Limb (tissue), 2 donors: ENCODE measurements around the gene MRPL49.

Experiments
- DNase-seq, 2 donors: peaks; one replicate each; pipeline ENCODE4 v3.0.0-alpha.2; 2016; ENCODE audit errors: extremely low spot score in 2 of 2

The MRPL49 gene

DNA sequence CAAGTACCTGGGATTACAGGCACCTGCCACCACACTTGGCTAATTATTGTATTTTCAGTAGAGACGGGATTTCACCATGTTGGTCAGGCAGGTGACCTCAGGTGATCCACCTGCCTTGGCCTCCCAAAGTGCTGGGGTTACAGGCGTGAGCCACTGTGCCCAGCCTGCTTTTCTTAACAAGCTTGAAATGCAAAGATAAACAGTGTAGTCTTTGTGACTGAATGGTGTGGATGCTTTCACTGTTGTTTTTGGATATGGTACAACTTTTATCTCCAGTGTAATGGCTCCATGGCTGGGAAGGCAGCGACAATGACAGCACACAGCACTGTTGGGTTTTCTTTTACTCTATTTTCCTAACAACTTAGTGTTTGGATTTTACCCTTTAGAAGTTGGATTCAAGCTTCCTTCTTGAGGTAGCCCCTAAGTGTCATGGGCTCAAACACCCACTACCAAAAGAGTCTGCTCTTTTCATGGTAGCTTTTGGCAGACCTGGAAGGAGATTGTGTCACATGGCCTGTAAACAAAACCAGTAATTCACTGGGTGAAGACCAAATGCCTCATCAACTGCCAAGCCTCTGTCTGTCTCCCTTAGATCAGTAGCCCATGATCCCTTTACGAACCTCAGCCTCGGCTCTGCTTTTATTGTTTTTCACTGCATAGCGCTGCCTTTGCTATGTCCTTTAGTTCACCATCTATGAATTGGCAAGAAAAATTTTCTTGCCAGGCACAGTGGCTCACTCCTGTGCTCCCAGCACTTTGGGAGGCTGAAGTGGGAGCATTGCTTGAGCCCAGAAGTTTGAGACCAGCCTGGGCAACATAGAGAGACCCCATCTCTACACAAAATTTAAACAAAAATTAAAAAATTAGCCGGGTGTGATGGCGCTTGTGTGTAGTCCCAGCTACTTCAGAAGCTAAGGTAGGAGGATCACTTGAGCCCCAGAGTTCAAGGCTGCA lies 19.7 kb upstream of the MRPL49 start:
- DNase-seq: no peak

DNA sequence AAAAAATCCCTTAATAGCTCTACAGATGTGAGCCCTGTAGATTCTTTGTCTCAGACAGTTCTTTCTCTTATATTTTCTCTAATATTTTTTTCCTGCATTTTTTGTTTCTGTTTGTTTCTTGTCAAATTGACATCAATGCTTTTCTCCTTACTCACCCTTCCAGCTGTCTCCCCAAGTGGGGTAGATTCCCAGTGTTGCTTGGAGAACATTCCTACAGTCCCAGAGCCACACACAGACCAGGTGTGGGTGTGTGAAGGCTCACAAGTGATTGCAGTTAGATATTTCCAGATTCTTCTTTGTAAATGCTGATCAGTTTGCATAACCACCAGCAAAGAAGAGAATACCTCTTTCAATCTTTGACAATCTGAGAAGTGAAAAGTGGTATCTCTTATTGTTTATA lies 18.6 kb upstream of the MRPL49 start:
- no peak for DNase-seq

DNA sequence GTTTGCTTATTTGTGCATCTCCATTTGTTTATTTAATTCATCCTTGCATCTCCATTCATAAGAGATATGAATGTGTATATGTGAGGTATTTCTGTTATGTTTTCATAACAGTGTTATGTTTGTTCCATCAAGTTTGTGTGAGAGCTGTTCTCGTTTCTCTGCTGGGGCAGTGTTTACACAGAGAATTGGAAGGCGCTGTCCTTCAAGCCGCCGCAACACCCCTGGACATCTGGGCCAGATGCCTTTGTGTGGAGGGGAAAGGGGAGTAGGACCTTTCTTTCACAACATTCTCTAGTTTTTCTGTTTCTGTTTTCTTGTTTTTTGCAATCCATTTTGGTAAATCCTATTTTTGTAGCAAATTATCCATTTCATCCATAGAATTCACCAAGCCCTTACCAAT lies 17.5 kb upstream of the MRPL49 start:
- no peak for DNase-seq

DNA sequence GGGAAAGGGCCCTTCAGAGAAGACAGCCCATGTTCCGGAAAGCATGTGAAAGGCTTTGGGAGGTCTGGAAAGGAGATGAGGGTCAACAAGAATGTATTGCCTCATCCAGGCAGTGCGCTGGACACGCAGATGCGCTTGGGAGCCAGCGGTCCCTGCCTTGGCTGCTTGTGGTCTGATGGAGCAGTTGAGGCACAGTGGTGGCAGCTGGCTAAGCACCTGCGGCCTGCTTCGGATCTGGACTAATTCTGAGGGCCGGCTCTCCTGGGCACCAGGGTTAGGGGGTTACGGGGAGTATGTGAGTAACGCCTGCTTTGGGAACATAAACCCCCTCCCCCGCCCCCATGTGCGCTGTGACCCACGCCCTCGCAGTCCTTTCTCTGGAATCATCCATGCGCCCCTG lies 15.0 kb upstream of the MRPL49 start:
- no peak for DNase-seq

DNA sequence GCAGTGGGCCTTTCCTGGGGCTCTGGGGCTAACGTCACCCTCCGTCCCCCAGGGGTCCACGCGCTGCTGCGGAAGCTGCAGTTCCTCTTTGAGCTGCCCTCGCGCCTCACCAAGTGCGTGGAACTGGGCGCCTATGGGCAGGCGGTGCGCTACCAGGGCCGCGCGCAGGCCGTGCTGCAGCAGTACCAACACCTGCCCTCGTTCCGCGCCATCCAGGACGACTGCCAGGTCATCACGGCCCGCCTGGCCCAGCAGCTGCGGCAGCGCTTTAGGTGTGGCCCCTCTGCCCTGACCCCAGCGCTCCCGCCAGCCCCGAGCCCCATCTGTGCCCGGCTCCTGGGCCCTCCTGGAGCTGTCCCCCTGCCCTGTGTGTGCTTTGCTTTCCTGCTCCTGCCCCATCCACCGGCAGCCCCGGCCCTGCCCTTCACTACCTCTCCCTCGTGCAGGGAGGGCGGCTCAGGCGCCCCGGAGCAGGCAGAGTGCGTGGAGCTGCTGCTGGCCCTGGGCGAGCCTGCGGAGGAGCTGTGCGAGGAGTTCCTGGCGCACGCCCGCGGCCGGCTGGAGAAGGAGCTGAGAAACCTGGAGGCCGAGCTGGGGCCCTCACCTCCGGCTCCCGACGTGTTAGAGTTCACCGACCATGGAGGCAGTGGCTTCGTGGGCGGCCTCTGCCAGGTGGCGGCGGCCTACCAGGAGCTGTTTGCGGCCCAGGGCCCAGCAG lies 14.2 kb upstream of the MRPL49 start:
- no peak for DNase-seq

DNA sequence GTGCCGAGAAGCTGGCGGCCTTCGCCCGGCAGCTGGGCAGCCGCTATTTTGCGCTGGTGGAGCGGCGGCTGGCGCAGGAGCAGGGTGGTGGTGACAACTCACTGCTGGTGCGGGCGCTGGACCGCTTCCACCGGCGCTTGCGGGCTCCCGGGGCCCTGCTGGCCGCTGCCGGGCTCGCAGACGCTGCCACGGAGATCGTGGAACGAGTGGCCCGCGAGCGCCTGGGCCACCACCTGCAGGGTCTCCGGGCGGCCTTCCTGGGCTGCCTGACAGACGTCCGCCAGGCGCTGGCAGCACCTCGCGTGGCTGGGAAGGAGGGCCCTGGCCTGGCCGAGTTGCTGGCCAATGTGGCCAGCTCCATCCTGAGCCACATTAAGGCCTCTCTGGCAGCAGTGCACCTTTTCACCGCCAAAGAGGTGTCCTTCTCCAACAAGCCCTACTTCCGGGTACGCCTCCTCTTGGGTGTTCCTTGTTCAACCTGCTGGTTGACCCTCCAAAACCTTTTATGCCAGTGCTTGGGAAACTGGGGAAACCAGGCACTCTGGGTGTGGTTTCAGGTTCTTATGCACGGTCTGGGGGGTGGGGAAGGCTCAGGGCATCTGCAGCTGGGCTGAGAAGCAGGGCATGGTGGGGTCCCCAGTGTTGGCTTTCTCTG lies 13.5 kb upstream of the MRPL49 start:
- DNase-seq: no peak

DNA sequence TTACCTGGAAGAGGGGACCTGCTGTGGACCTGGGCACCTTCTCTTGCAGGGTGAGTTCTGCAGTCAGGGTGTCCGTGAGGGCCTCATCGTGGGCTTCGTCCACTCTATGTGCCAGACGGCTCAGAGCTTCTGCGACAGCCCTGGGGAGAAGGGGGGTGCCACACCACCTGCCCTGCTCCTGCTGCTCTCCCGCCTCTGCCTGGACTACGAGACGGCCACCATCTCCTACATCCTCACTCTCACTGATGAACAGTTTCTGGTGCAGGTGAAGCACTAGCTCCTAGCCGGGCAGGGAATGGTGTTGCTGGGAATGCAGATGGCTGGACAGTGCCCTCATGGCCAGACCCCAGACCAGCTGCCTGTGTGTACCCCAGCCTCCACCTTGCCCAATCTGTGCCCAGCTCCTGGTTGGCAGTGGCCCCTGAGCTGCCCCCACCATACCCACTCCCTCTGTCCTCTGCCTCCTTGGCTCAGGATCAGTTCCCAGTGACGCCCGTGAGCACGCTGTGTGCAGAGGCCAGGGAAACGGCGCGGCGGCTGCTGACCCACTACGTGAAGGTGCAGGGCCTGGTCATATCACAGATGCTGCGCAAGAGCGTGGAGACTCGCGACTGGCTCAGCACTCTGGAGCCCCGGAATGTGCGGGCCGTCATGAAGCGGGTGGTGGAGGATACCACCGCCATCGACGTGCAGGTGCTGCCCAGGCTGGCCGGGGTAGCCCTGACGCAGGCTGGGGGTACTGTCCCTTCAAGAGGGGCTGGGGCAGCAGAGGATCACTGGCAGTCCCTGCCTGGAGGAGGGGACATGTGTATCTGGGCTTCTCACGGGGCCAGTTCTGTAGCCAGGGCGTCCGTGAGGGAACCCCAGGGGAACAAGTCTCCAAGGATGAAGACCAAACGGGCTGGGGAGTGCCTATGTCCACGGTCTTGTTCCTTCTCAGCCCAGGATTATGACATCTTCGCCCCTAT lies 12.6 kb upstream of the MRPL49 start:
- DNase-seq: no peak

DNA sequence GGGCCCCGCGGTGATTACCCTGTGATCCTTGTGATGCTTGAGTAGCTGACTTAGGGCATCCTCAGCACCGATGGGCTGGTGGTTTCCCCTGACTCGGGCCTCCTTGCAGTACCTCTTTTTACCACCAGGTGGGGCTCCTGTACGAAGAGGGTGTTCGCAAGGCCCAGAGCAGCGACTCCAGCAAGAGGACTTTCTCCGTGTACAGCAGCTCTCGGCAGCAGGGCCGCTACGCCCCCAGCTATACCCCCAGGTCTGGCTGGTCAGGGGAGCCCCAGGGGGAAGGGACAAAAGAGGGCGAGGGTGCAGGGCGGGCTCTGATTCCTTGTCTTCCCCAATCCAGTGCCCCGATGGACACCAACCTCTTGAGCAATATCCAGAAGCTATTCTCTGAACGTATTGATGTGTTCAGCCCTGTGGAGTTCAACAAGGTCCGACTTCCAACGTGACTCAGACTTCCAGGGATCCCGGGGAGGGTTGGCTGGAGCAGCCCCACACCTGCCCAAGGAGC lies 11.7 kb upstream of the MRPL49 start:
- DNase-seq: peak; percentile 82 to 94

DNA sequence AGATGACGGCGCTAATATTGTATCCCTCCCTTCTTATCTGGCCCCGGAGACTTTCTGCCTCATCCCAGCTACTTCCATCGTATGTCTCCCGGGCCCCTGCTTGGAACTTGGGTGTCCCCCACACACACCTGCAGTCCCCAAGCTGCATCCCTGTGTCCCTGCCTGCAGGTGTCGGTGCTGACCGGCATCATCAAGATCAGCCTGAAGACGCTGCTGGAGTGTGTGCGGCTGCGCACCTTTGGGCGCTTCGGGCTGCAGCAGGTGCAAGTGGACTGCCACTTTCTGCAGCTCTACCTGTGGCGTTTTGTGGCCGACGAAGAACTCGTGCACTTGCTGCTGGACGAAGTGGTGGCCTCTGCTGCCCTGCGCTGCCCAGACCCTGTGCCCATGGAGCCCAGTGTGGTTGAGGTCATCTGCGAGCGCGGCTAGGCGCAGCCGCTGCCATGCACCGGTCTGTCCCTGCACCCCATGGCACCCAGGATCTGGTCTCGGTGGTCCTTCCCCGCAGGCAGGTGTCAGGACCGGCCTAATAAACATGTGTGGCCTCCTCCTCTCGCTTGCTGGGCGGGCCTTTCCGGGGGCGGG lies 10.9 kb upstream of the MRPL49 start:
- no peak for DNase-seq

DNA sequence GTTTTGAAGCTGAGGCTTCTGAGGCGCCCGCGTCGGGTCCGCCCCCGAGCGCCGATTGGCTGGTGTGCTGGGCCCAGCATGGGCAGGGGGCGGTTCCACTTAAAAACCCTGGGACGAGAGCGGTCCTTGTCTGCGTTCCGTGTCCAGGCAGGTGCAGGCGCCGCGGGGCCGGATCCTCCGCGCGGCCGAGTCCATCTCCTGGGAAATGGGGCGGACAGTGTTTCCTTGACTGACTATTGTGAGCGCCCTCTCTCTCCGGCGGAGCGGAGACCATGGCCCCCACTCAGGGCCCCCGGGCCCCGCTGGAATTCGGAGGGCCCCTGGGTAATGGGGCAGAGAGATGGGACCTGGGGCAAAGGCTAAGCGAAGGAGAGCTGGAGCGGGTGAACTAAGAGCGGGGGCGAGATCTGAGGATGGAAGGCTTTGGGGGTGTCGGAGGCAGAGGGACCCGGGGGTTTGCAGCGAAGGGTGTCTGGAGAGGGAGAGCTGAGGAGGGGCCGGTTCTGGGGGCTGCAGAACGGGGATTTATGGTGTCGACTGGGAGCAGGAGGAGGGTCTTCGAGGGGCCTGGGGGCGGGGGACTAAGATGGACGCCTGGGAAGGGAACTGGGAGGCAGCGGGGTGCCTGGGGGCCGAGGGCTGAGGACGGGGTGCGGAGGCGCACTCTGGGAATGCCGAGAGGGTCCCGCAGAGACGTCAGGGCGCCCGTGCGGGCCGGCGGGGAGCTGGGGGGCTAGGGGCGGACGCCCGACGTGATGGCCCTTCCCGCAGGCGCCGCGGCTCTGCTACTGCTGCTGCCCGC lies 10.2 kb upstream of the MRPL49 start, which contains the start of gene TM7SF2:
Gene TM7SF2 (plus strand): TSS at position 129 of the 802 bp plus-strand sequence. CDS start 144 bp downstream, at position 273.
- peak; percentile 85 to 93 for DNase-seq

DNA sequence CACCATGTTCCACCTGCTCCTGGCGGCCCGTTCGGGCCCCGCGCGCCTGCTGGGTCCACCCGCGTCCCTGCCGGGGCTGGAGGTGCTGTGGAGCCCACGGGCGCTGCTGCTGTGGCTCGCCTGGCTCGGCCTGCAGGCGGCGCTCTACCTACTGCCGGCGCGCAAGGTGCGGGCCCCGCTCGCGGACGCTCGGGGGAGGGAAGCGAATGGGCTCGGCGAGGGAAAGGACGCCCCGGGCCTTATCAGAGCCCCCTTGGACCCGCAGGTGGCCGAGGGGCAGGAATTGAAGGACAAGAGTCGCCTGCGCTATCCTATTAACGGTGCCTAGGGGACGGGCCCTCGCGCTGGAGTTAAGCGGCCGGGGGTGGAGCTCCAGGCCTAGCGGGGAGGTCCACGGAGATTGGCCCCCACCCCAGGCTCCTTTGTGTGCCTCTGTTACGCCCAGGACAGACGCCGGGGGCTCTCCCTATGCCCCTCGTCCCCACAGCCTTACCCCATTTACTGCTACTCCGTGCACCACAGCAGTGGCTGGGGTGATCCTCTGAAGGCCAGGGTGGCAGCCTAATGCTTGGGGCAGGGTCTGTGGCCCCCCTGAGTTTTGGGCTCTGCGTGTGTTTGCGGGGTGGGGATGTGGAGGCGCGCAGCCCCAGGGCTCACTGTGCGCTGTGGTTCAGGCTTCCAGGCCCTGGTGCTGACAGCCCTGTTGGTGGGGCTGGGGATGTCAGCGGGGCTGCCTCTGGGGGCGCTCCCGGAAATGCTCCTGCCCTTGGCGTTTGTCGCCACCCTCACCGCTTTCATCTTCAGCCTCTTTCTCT lies 9.4 kb upstream of the MRPL49 start:
- DNase-seq: peak in 1 of 2 donors; percentile 81

DNA sequence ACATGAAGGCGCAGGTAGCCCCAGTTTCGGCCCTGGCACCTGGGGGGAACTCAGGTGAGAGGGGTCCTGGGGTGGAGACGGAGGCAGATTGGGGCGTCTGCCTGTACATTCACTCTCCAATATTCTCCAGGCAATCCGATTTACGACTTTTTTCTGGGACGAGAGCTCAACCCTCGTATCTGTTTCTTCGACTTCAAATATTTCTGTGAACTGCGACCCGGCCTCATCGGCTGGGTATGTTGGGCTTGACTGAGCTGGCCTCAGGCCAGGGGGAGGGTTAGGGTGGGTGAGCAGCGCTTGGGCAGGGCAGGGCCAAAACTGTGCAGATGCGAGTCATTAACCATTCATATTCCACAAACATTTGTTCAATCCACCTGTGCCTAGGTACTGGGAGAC lies 8.8 kb upstream of the MRPL49 start:
- DNase-seq: no peak

DNA sequence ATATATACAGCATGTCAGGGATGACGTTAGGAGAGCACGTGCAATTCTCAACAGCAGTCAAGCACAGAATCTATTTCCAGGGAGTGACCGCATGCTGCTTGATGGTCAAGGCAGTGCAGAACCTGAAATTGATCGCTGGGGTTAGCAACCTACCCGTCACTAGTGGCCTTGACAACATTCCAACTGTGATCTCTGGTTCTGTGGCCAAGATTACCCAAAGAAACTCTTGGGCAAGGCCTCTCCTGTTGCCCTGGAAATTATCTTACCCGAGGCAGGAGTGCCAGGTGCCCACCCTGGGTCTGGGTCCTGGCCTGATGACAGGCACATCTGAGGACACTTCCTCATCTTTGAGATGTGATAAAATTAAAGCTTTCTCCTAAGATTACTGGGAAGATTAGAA lies 8.3 kb upstream of the MRPL49 start:
- no peak for DNase-seq

DNA sequence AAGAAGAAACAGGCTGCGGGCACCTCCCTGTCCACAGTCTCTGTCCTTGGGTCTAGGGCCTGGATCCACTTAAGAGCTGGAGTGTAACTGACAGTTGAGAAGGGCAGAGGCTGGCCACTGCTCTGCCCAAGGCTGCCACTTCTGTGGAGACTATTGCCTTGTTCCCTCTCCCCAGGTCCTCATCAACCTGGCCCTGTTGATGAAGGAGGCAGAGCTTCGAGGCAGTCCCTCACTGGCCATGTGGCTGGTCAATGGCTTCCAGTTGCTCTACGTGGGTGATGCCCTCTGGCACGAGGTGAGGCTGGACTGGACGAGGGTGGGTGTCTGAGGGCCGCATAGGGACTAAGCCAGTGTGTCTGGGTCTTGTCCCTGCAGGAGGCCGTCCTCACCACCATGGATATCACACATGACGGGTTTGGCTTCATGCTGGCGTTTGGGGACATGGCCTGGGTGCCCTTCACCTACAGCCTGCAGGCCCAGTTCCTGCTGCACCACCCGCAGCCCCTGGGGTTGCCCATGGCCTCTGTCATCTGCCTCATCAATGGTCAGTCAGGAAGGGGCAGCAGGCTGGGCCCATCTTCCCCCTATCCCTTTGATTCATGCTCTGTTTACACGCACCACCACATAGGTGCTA lies 7.5 kb upstream of the MRPL49 start:
- DNase-seq: no peak

DNA sequence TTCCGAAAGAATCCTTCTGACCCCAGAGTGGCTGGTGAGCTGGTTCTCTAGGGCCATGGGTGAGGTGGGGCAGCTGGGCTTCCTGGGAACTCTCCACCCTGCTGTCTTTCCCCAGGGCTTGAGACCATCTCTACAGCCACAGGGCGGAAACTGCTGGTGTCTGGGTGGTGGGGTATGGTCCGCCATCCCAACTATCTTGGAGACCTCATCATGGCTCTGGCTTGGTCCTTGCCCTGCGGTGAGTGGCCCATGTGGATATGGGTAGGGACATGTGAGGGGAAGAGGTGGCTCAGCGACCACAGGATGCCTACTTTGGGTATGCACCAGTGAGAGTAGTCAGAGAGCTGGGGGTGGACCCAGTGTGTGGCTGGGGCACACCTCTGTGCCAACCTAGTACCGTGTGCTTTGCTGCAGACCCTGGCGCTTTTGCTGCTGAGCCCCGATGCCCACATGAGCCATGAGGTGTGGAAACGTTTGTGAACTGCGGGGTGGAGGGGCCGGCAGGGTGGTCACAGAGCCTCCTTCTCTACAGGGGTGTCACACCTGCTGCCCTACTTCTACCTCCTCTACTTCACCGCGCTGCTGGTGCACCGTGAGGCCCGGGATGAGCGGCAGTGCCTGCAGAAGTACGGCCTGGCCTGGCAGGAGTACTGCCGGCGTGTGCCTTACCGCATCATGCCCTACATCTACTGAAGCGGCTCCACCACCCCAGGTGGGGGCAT lies 6.6 kb upstream of the MRPL49 start:
- DNase-seq: no peak

DNA sequence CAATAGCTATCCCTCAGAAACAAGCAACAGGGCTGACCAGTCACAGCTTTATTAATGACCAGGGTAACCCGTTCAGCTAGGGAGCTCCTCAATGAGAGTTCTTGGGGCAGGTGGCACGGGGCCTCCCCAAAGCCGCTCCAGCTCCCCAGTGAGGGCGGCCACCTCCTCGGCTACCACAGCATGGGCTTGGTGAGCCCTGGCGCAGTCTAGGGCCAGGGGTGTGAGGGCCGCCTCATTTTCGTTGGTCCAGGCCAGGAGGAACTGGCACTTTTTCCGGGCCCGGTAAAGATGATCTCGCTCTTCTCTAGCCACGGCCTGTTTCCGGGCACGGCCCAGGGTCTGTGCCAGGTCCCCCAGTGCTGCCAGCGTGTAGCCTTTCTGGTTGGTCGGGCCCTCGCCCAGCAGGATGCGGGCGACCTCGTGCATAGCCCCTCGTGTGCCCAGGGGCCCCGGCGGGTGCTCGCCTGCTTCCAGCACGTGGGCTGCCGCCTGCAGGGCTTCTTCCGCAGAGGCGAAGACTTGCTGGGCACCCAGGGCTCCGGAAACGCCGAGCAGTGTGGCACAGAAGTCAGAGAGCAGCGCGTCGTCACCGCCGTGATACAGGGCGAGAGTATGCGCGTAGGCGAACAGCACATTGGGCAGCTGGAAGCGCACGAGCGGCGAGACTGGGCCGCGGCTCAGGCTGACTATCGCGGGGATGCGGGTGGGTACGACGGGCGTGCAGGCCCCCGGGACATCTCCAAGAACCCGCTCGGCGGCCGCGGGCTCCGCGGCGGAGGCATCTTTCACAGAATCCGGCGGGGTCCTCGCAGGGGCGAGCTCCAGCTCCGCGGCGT lies 5.5 kb upstream of the MRPL49 start:
- no peak for DNase-seq
